BE2C (cell line): ENCODE results near the gene RASSF6.

Source experiments
- DNase-seq: peaks from one replicate; pipeline ENCODE4 v3.0.0-alpha.2; 2020
- H3K27me3 ChIP-seq: fragments of 250-450 bp; sonication (Bioruptor Pico); 2 replicates; pipeline ENCODE4 v1.5.1; 2020; ENCODE audit warnings: mild to moderate bottlenecking
- H3K36me3 ChIP-seq: fragments of 250-450 bp; sonication (Bioruptor Pico); 2 replicates; pipeline ENCODE4 v1.5.1; 2020; ENCODE audit warnings: mild to moderate bottlenecking
- H3K4me1 ChIP-seq: fragments of 250-450 bp; sonication (Bioruptor Pico); 2 replicates; pipeline ENCODE4 v1.5.1; 2020
- H3K4me3 ChIP-seq: 2 replicates; pipeline ENCODE4 v1.5.1; 2011; ENCODE audit warnings: low read depth, low read length
- H3K9me3 ChIP-seq: fragments of 250-450 bp; sonication (Bioruptor Pico); 2 replicates; pipeline ENCODE4 v1.5.1; 2020
- CTCF ChIP-seq: IDR thresholded peaks from 2 replicates; pipeline ENCODE4 v1.5.1; 2012; ENCODE audit warnings: mild to moderate bottlenecking, low read depth, low read length

RASSF6 gene

GRCh38 chr4:73615613-73616012 lies 4.6 kb downstream of the RASSF6 start:
- Histone ChIP-seq H3K36me3 (no peaks in the 10 kb centered on the region), H3K4me1 (no peaks in the 10 kb centered on the region), H3K9me3 (no peaks in the 10 kb centered on the region), H3K4me3 (no peak overlapping the region), H3K27me3 (peaks cover 2% of the 10 kb centered on the region; the same call in 1 of the 2 replicates)
- TF ChIP-seq CTCF: no peak
- no peak for DNase-seq

- no peak for DNase-seq
- Histone ChIP-seq H3K9me3 (no peaks in the 10 kb centered on the region), H3K4me3 (no peak overlapping the region), H3K4me1 (no peaks in the 10 kb centered on the region), H3K27me3 (no peaks in the 10 kb centered on the region), H3K36me3 (no peaks in the 10 kb centered on the region)
- no peak for TF ChIP-seq CTCF
Measured at GRCh38 chr4:73614311-73614867, 5.8 kb downstream of the RASSF6 start.

- no peak overlapping the region for H3K4me3 ChIP-seq
- H3K36me3 ChIP-seq: no peaks in the 10 kb centered on the region
- no peaks in the 10 kb centered on the region for H3K4me1 ChIP-seq
- no peak for DNase-seq
- no peaks in the 10 kb centered on the region for H3K9me3 ChIP-seq
- no peaks in the 10 kb centered on the region for H3K27me3 ChIP-seq
- no peak for TF ChIP-seq CTCF
Measured at GRCh38 chr4:73613130-73613529, 7.1 kb downstream of the RASSF6 start.

GRCh38 chr4:73612032-73612431 lies 8.2 kb downstream of the RASSF6 start:
- H3K4me3 ChIP-seq: no peak overlapping the region
- H3K36me3 ChIP-seq: no peaks in the 10 kb centered on the region
- no peaks in the 10 kb centered on the region for H3K27me3 ChIP-seq
- no peaks in the 10 kb centered on the region for H3K9me3 ChIP-seq
- no peak for DNase-seq
- H3K4me1 ChIP-seq: no peaks in the 10 kb centered on the region
- no peak for TF ChIP-seq CTCF

- DNase-seq: no peak
- Histone ChIP-seq H3K36me3 (no peaks in the 10 kb centered on the region), H3K4me1 (no peaks in the 10 kb centered on the region), H3K9me3 (no peaks in the 10 kb centered on the region), H3K4me3 (no peak overlapping the region), H3K27me3 (no peaks in the 10 kb centered on the region)
- TF ChIP-seq CTCF: no peak
Measured at GRCh38 chr4:73609706-73610105, 10.5 kb downstream of the RASSF6 start.

- Histone ChIP-seq H3K4me1 (no peaks in the 10 kb centered on the region), H3K9me3 (no peaks in the 10 kb centered on the region), H3K36me3 (no peaks in the 10 kb centered on the region), H3K27me3 (no peaks in the 10 kb centered on the region), H3K4me3 (no peak overlapping the region)
- no peak for TF ChIP-seq CTCF
- no peak for DNase-seq
Measured at GRCh38 chr4:73608689-73609594, 11.3 kb downstream of the RASSF6 start.
